ENCODE data around the gene C5orf22.
A peak's percentile ranks its signal among the peaks of the same experiment; 100 is the strongest.
"Not testable (repeated sequence)": the region's sequence is repeated elsewhere in the genome, so short reads cannot be mapped to it uniquely, and the experiment has no call there.

The C5orf22 gene

DNA sequence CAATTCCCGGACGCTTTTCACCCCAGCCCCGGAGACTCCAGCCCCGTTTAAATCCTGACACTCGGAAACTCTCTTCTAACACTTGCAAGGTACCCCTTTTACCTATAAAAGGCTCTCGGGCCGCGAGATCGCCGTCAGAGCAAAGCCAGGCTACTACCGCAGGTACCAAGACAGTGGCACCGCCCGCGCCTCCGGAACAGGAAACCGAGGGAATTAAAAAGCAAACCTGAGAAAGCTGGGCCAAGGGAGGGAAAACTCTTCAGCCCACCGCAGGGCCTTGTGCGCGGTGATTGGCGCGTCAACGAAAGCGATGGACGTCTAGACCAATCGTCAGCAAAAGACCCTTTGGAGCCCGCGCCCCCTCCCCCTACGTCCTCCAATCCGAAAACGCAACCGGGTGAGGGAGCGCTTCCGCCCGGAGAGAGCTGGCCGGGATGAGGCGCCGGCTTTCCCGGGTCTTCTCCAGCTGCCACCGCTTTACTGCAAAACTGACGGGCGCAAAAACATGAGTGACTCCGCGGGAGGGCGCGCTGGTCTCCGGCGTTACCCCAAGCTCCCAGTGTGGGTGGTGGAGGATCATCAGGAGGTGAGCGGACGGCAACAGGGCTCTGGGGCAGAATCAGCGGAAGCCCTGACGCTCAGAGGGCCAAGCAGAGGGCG, at the start of gene C5orf22, which contains the start of gene DROSHA:
Gene C5orf22, plus strand, starts transcription at position 414 of the 660 bp plus-strand sequence. Its CDS starts 92 bp downstream, at position 506.
Gene DROSHA, minus strand, starts transcription at position 206 of the 660 bp plus-strand sequence. CDS start 3,034 bp downstream, outside the sequence.
- DNase-seq = peak; percentile 98

DNA sequence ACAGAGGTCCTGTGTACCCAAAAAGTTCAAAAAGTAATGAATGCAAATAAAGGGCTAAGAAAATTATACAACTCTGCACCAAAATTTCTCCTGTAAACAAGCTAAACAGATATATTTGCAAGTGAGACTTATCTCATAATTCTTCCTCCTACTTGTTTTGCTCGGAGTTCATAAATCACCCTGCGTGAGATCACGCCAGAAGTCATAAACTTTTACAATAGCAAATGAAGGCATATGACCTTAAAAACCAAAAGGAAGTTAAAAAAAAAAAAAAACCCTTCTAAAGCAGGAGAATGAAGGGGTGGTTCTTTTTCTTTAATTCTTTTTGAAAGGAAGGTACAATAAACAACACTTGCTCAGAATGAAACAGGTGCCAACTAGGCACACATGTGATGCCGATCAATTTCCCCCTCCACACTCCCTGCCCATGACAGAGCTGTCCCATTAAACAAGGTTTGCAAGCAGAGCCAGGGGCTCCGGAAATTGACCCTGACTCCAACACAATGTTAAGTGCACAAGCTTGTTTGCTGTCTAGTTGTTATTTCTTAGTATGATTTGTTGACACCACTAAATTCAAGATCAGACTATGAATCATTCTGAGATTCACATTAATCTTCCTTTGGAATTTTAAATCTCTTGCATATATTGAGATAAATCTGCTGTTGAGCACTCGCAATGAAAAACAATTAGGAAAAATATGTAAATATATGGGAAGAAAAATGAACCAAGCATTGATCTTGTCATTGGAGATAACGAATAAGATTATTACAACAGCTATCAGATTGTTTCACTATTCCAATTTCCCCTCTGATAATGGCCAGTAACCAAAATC, 46.5 kb upstream of the C5orf22 start:
- DNase-seq = no peak

DNA sequence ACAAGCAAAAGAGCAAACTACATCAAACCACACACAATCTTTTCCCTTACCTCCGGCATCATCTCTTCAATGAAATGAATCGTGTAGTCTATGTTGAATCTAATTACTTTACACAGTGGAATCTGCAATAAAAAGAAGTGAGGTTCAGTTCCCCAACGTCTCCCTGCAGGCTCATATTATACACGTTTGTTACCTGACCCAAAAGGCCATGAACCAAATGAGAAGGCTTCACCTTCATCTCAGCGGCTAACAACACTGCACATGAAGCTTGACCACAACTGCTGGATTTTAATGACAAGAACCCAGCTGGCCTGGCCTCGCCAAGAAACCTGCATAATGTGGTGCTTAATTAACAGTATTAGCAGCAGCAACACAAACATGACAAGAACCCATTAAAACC, 45.7 kb upstream of the C5orf22 start:
- no peak for DNase-seq

DNA sequence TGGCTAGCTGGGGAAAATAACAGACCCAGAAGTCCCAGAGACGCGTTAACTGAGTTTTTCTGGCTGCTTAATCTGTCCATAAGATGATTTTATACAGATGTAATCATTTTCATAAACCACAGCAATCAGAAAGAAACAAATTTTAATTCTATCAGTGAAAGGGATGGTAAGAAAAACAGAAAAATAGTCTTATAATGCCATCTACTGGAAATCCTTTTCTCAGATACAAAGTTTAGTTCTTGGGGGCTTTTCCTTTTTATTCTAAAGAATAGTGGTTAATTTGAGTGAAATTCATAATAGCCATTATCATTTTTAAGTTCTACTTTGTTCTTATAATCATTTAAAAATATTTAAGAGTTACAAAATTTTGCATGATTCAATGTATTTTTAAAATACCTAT, 44.6 kb upstream of the C5orf22 start:
- no peak for DNase-seq

DNA sequence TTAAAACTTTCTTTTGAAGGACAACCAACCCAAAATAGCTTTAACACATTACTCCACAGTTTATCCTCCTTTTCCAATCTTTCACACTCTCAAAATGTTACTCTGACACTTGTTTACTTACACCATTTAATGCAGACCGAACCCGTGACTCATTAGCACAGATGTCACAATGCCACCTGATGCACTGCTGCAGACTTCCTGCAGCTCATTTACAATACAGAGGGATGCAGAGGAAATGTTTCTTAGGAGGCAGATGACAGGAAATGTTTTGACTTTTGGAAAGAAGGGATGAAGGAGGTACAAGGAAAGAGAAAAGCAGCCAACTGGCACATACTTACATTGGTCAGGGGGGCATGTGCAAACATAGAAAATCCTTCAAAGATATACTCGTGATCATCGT, 39.2 kb upstream of the C5orf22 start:
- DNase-seq = no peak

DNA sequence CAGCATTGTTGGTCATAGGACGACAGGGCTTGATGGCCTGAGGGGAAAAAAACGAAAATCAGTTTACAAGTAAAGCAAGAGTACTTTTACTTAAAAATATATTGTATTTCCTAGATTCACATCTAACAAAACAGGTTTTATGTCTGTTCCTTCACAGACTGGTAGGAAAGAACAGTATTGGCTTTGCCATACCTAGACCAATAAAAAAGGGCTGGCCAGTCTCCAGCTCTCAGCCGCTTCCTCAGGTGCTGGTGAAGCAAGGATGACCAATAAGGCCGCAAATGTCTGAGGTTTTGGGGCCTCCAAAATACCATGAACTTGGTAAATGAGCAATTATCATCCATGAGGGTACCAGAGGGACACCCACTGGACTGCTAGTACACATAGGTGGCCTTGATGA, 36.8 kb upstream of the C5orf22 start:
- no peak for DNase-seq

DNA sequence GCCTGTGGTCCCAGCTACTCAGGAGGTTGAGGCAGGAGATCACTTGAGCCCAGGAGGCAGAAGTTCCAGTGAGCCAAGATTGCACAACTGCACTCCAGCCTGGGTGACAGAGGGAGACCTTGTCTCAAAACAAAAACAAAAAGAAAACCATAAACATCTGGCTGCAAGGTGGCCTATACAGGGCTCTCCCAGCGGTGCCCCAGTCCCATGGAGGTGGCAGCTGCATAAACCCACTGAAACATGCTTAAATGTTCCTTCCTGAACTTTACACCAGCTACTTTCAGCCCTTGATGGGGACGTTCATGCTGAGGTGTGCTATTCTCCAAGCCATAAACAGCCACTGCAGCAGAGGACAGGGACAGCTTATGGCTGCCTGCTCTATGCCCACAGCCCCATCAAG, 35.8 kb upstream of the C5orf22 start:
- no peak for DNase-seq

DNA sequence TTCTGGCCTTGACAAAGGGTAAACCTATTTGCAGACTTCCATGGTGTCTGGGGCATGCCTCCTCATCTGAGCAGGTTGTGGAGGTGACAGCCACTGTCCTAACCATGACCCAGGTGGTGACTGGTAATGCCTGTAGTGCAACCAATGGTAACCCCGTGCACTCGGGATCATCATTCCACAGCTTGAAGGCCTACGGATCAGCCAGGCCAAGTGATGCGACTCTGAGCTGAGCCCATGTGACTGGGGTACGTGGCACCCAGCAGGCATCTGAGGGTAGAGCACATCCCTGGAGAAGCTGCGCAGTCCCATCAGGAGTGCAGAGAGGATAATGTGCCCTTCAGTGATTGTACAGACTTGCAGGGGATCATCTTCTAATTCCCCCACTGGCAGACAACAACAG, 35.2 kb upstream of the C5orf22 start:
- no peak for DNase-seq

DNA sequence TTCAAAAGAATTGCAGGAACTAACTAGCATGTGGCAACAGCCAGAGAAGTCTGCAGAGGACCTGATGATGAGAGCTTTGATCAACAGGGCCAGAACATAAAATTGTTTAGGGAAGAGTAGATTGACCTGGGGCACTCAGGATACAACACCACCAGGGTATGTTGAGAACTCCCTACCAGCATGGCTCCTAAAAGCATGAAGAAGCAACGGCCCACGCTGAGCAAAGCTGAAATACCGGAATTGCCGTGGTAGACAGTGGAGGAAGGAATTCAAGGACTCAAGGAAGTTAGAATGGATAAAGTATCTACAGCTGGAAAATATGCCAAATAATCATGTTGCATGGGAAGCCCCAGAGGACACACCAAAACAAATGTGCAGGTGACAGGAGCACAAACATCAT, 31.8 kb upstream of the C5orf22 start:
- no peak for DNase-seq

DNA sequence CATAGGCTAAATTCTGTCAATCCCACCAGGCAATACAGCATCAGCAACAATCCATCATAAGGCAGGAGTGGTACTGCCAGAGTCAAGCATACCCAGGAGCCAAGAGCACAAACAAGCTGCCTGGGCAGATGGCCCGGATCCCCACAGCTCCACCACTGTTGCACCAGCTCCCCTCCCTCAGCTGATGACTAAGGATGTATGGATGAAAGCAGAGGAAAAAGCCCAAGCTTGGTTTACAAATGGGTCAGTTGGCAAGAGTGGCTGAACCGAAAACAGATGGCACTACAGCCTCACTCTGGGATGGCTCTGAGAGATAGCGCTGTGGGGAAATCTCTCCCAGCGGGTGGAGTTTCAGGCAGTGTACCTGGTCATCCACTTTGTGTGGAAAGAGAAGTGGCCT, 29.6 kb upstream of the C5orf22 start:
- no peak for DNase-seq

DNA sequence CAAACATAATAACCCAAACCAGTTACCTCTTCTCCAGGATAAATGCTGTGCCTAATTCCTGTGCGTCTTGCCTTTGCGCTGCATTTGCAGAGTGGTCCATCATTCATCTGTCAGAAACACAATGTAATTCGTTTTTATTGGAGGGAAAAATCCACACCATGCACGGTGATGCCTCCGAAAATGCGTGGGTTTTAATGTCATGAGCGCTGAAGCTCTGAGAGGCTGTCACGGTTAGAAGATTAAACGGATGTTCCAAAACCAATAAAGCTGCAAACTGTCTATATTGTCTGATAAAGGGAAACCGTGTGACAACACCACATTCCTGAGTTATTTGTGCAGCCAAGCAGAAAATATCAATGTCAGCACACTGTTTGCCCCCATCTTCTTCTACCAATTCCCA, 27.6 kb upstream of the C5orf22 start:
- DNase-seq = no peak

DNA sequence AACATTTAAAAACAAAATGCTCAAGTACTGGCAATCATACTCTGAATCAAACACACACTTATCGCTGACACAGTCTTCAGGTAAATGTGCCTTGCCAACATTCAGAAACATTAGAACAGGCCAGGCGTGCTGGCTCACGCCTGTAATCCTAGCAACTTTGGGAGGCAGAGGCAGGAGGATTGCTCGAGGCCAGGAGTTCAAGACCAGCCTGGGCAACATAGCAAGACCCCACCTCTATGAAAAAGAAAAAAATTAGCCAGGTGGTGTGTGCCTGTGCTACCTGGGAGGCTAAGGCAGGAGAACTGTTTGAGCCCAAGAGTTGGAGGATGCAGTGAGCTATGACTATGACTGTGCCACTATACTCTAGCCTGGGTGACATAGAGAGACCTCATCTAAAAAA, 20.8 kb upstream of the C5orf22 start:
- no peak for DNase-seq

DNA sequence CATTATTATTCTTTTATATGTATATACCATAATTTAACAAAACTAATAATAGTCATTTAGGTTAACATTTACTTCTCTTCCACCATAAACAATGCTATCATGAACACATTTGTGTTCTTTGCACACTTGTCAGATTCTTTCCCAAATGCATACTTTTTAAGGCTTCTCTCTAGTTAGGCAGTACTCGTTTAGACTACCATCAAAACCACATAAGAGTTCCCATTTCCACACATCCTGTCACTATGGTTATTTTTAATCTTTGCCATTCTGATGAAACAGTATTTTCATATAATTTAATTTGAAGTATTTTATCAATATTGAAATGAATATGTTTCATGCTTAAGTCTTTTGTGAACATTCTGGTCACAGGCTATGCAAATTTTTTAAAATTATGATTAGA, 15.3 kb upstream of the C5orf22 start:
- no peak for DNase-seq

DNA sequence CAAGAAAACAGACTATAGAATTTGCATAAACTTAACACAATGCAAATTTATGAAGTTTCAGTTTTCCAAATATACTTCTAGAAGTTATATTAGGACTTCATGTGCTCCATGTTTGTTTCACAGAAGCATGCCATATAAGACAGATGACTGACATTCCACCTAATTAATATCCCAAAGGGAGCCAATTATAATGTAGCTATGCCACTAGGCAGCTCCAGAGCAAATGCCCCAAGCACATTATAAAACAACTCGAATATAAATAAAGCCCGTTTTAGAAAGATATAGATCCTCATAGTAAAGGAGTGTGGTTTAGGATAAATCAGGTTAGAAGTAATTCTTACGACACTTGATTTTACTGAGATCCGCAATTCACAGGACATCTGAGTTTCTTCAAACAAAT, 9.1 kb upstream of the C5orf22 start:
- DNase-seq = no peak

DNA sequence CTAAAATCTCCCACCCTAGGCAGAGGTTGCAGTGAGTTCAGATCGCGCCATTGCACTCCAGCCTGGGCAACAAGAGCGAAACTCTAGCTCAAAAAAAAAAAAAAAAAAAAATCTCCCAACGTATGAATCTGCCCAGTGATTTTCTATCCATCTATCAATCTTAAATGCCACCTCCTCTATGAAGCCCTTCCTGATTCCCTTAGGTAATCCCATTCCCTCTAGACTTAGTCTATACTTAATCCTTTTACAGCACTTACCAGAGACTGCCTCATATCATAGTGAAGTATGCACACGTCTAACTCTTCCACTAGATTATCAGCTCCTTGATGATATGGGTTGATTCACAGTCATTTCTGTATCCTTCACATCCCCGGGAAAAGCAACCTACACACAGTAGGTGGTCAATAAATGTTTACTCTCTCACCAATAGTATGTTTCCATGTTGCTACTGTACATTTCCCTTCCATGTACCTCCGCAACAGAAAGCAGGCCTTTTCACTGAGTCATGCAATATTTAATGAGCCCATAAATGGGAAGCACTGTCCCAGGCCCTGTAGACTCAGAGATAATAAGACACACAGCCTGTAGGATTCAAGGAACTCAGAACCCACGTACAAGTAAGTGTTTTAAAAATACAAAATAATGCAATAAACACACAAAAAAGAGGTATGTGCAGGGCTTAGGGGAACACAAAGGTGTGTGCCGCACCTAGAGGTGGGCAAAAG, 1.4 kb upstream of the C5orf22 start:
- DNase-seq = no peak

DNA sequence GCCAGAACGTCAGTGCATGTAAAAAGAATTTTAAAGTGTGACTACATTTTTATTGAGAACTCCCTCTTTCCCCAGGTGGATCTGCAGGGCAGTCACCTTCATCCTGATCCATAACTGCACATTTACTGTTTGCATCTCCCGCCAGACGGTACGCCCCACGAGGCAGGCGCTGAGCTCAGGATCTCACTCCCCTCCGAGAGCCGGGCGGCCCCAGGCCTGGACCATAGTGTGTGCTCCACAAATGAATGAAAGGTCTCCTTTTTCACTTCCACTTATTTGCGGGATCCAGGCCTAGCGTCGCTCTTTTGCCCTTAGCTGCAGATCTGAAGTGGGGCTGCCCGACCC, 586 bp upstream of the C5orf22 start:
- peak; percentile 54 for DNase-seq

DNA sequence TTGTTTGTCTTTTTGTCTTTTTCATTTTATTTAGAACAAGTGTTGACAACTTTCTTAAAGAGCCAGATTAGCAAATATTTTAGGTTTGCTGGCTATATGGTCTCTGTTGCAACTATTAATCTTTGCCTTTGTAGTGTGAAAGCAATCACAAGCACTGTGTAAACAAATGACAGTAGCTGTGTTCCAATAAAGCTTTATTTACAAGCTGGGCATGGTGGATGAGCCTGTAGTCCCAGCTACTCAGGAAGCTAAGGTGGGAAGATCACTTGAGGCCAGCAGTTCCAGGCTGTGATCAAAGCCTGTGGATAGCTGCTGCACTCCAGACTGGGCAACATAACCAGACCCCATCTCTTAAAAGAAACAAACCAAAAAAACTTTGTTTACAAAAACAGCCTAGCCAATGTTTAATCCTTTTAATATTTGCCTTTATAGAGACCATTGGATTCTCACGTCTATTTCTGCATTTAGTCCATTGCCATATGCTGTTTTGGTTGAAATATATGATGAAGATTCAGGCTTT, 2.5 kb downstream of the C5orf22 start:
- DNase-seq = no peak

DNA sequence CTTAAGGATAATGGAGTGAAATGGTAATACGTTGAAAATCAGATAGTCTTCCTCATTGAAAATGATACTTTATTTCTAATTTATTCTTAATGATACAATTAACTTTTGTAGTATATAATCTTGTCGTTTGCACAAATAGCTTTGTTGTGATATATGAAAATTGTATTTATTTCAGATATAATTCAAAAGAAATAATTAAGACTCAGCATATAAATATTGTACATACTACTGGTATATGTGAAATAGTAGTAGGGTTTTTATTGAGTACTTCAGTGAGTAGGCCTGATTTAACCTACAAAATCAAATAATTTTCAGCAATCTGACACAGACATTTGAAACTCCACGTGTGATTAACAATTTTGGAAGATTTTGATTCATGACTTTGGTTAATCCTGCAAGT, 4.8 kb downstream of the C5orf22 start:
- DNase-seq = no peak

DNA sequence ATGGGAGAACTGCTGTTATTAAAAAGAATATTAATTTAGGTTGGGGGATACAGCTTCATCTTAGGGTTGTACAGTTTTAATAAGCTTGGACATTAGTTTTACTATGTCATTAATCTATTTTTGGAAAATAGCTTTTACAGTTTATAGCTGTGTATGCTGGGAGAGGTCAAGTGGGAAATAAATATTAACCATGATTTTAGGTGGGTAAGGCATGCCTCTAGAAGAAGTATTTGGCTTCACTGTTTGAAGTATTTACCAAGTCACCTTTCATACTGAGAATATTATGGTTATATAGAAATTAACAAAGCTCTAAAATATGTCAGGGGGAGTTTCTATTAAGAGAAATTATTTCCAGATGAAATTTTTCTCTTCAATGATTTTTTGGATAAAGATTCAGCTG, 5.2 kb downstream of the C5orf22 start:
- DNase-seq = no peak

DNA sequence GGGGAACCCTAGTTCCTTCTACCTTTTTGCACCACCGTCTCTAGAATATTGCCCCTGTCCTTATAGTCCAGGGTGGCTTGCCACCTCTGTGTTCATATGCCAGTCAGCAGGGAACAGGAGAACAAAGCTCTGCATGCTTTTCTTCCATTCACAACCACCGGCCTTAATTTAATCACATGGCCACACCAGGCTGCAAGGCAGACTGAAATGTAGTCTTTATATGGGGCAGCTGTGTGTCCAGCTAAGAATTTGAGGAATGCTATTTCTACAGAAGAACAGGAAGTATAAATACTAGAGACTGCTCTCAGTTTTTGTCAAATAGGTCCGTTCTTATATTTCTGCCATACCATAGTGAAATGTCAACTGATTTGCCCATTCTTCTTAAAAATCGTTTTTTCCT, 5.8 kb downstream of the C5orf22 start:
- DNase-seq = no peak

DNA sequence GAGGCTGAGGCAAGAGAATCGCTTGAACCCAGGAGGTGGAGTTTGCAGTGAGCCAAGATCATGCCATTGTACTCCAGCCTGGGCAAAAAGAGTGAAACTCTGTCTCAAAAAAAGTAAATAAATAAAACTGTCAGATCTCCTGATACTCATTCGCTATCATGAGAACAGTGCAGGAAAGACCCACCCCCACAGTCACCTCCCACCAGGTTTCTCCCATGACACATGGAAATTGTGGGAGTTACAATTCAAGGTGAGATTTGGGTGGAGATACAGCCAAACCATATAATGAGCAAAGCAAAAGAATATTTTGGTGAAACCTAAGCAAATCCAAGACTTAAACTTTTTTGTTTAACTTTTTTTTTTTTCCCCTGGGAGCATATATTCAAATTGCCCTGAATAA, 17.0 kb downstream of the C5orf22 start:
- not testable (repeated sequence) for DNase-seq

DNA sequence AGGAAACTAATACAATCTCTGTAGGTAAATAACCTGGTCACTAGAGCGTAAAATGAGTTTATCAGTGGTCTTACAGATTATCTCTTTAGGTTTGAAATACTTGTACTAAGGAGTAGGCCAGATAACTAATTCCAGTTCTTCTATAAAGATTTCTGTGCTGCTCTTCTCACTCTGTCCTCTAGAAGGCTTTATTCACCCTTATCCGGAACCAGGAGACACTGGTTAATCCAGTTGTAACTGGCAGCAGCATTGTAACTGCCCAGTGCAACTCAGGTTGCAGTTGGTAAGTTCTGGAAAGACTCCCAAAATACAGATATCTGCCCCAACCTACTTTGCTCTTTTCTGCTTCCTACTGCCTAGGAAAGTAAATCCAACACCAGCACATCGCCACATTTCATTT, 19.8 kb downstream of the C5orf22 start:
- no peak for DNase-seq

DNA sequence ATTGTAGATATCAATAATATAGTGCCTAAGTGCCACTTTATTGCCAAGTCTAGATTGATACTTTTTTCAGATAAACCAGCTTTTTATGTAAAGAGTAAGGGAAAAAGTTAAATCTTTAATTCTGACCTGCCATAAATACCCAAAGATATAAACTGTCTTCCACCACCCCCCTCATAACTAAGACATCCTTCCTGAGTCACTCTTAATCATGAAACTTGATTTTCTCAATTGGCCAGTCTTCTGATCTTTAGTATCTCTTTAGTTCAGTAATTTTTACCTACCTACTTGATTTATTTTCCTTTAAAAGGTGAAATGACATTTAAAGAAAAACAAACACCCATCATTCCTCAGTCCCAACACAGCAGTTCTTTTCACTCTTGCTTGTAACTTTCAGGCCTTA, 21.8 kb downstream of the C5orf22 start:
- no peak for DNase-seq

DNA sequence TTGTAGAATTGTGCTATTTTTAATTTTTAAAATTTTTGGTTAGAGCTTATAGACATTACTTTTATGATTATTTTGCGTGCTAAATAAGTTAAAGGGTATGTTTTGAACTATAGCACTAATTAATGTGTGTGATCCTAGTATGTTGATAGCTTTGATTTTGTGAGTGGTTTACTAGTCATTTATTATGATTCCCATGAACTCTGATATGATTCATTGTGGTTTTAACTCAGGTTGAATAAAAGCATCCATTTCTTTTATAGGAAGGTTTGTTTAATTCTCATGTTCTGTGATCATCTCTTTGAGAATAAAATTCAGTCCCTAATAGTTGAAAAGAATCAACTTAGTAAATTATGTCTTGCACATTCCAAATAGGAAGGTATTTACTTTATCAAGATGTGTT, 22.5 kb downstream of the C5orf22 start:
- no peak for DNase-seq
